ENCODE data around the gene FCAR.
"Not testable (repeated sequence)": the region's sequence is repeated elsewhere in the genome, so short reads cannot be mapped to it uniquely, and the experiment has no call there.

Gene FCAR

GRCh38 chr19:54921082-54921481 lies 47.0 kb downstream of the FCAR start:
- Histone ChIP-seq H3K27ac (no peak overlapping the region), H3K27me3 (replicated peaks) (no peaks in the 10 kb centered on the region), H3K36me3 (replicated peaks) (no peaks in the 10 kb centered on the region), H3K4me3 (ENCODE audit: low read depth, low read length) (no peak overlapping the region)
- in situ Hi-C loops (cut with HindIII; ENCODE audit: low pct_ligation_motif_present, low sequenced_read_pairs) = no loop called here
- TF ChIP-seq CTCF (IDR thresholded peaks at IDR 0.05; ENCODE audit: low read depth, low read length, missing control alignments) = no peak
- DNase-seq = no peak

DNA sequence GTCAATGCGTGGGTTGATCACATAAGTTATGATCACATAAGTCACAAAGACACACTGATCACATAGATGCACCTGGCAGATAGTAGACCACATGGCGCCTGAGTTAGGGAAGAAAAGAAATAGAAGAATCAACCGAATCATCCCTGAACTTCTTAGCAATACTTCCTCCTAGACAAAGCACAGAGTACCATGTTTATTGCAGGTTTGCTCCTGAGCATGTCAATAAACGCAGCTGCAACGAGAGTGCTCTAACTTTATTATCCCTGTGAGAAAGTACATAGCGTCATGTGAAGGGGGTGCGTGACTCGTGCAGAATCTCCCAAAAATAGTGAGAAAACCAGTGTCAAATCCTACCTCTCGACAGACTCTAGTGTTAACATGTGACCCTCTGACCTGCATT lies 49.2 kb downstream of the FCAR start:
- H3K27ac ChIP-seq = no peak overlapping the region
- in situ Hi-C loops (cut with HindIII; ENCODE audit: low pct_ligation_motif_present, low sequenced_read_pairs) = no loop called here
- H3K27me3 ChIP-seq (replicated peaks) = no peaks in the 10 kb centered on the region
- no peak for DNase-seq
- no peak overlapping the region for H3K4me3 ChIP-seq (ENCODE audit: low read depth, low read length)
- H3K36me3 ChIP-seq (replicated peaks) = no peaks in the 10 kb centered on the region
- TF ChIP-seq CTCF (IDR thresholded peaks at IDR 0.05; ENCODE audit: low read depth, low read length, missing control alignments) = no peak

DNA sequence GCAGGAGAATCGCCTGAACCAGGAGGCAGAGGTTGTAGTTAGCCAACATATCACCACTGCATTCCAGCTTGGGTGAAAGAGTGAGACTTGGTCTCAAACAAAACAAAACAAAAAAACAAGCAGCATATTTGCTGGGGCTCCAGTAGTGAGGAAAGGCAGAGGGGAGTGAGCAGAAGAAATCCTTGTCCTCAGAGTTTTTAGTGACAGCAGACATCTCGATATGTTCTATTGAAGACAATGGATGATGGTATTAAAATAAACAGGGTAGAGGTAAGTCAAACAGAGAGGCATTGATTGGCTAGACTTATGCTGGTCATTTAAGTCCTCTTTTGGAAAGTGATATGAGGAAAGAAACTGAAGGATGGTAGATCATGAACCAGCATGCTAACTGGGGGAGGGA lies 54.3 kb downstream of the FCAR start:
- H3K27ac ChIP-seq = no peak overlapping the region
- in situ Hi-C loops (cut with HindIII; ENCODE audit: low pct_ligation_motif_present, low sequenced_read_pairs) = no loop called here

GRCh38 chr19:54937926-54938325 lies 63.9 kb downstream of the FCAR start:
- no peak overlapping the region for H3K27ac ChIP-seq
- no peaks in the 10 kb centered on the region for H3K27me3 ChIP-seq (replicated peaks)
- no peak for DNase-seq
- no peak for TF ChIP-seq CTCF (IDR thresholded peaks at IDR 0.05; ENCODE audit: low read depth, low read length, missing control alignments)
- no peak overlapping the region for H3K4me3 ChIP-seq (ENCODE audit: low read depth, low read length)
- H3K36me3 ChIP-seq (replicated peaks) = no peaks in the 10 kb centered on the region
- in situ Hi-C loops (cut with HindIII; ENCODE audit: low pct_ligation_motif_present, low sequenced_read_pairs) = no loop called here

More for the DNA sequence above, 54.3 kb downstream of the FCAR start:
- H3K36me3 ChIP-seq (replicated peaks) = no peaks in the 10 kb centered on the region
- no peak overlapping the region for H3K4me3 ChIP-seq (ENCODE audit: low read depth, low read length)
- DNase-seq = no peak
- TF ChIP-seq CTCF (IDR thresholded peaks at IDR 0.05; ENCODE audit: low read depth, low read length, missing control alignments) = no peak
- no peaks in the 10 kb centered on the region for H3K27me3 ChIP-seq (replicated peaks)

GRCh38 chr19:54938906-54939305 lies 64.9 kb downstream of the FCAR start:
- H3K36me3 ChIP-seq (replicated peaks) = no peaks in the 10 kb centered on the region
- in situ Hi-C loops (cut with HindIII; ENCODE audit: low pct_ligation_motif_present, low sequenced_read_pairs) = no loop called here
- no peak for TF ChIP-seq CTCF (IDR thresholded peaks at IDR 0.05; ENCODE audit: low read depth, low read length, missing control alignments)
- H3K4me3 ChIP-seq (ENCODE audit: low read depth, low read length) = no peak overlapping the region
- H3K27ac ChIP-seq = no peak overlapping the region
- no peak for DNase-seq
- no peaks in the 10 kb centered on the region for H3K27me3 ChIP-seq (replicated peaks)

DNA sequence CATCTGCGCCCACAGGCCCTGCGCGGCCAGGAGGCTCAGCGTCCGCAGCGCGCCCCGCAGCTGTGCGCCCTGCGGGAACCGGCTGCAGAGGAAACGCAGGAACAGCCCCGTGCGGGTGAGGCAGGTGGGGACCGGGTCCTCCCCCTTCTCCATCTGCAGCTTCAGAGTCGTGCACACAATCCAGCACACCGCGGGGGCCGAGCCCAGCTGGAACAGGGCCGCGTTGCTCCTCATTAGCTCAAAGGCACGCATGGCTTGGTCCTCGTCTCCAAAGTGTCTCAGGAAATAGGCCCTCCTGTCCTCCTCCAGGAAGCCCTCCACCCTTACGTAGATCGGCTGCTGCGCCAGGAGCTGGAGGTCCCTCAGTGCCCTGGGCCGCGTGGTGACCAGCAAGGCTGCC lies 65.5 kb downstream of the FCAR start:
- H3K36me3 ChIP-seq (replicated peaks); in situ Hi-C loops (cut with HindIII; ENCODE audit: low pct_ligation_motif_present, low sequenced_read_pairs); DNase-seq; H3K27me3 ChIP-seq (replicated peaks); H3K4me3 ChIP-seq (ENCODE audit: low read depth, low read length); H3K27ac ChIP-seq: not testable (repeated sequence)
